Ascending aorta (tissue), 2 donors: ENCODE results near the gene LHPP. TPM values are rescaled to one million over a fixed set of nuclear protein-coding genes. Genes with fewer than 3 reads are reported as not detected.
"Not testable (repeated sequence)": the region's sequence is repeated elsewhere in the genome, so short reads cannot be mapped to it uniquely, and the experiment has no call there.

Source experiments
- DNase-seq, 2 donors: peaks; one replicate each; pipeline ENCODE4 v3.0.0-alpha.2; 2019; ENCODE audit warnings: low spot score in 2 of 2
- H3K27ac ChIP-seq, 2 donors: fragments of 200-600 bp; sonication (generic); one replicate each; pipeline ENCODE4 v1.5.1; 2016 to 2017; ENCODE audit warnings: mild to moderate bottlenecking in 1 of 2
- H3K27me3 ChIP-seq: fragments of 200-600 bp; sonication (generic); one replicate; pipeline ENCODE4 v1.5.1; 2017
- H3K36me3 ChIP-seq, 2 donors: fragments of 200-600 bp; sonication (generic); one replicate each; pipeline ENCODE4 v1.5.1; 2016
- H3K4me1 ChIP-seq, 2 donors: fragments of 200-600 bp; sonication (generic); one replicate each; pipeline ENCODE4 v1.5.1; 2016 to 2017; ENCODE audit warnings: mild to moderate bottlenecking in 1 of 2
- H3K4me3 ChIP-seq, 2 donors: fragments of 200-600 bp; sonication (generic); one replicate each; pipeline ENCODE4 v1.5.1; 2016 to 2017; ENCODE audit warnings: mild to moderate bottlenecking in 1 of 2
- H3K9me3 ChIP-seq, 2 donors: fragments of 200-600 bp; sonication (generic); one replicate each; pipeline ENCODE4 v1.5.1; 2016
- intact Hi-C: fragments of 100-400 bp; cut with DNase I; formaldehyde crosslinking; loops from one replicate; pipeline ENCODE4 v1.15.1; 2023
- total RNA-seq: library from RNA; depleted of rRNA; stranded (reverse); fragments of >200 nt; gene quantifications from one replicate; pipeline ENCODE4 v1.1.0, GENCODE V29; 2016
- TF ChIP-seq, protein P1 (sequence below), 3 experiments: fragments of 200-600 bp in 2 of 3; fragments of 450-650 bp in 1 of 3; sonication (generic) in 2 of 3; IDR thresholded peaks; one replicate each; pipeline ENCODE4 v1.5.1; 2016 to 2019; ENCODE audit warnings: antibody characterized with exemption in 3 of 3, mild to moderate bottlenecking in 1 of 3, moderate library complexity in 1 of 3

The LHPP gene
- total RNA-seq, 1 donor from 2014 or later, result 5.1 TPM

DNA sequence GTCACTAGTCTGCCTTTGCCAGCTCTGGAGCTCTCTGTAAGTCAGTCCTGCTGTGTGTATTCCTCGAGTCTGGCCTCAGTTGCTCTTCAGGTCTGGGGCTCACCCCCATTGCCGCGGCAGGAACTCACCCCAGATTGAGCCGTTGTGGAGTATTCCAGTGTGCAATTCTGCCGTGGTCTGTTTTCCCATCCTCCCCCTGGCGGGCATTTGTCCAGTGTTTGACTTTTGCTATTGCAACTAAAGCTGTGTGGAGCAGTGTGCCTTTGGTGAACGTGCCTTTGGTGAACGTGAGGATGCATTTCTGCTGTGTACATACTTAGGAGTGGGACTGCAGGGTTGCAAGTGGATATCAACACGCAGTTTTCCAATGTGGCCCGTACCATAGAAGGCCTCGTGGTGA is 148.1 kb downstream of the LHPP start:
- H3K27ac ChIP-seq, result no peak overlapping the region

DNA sequence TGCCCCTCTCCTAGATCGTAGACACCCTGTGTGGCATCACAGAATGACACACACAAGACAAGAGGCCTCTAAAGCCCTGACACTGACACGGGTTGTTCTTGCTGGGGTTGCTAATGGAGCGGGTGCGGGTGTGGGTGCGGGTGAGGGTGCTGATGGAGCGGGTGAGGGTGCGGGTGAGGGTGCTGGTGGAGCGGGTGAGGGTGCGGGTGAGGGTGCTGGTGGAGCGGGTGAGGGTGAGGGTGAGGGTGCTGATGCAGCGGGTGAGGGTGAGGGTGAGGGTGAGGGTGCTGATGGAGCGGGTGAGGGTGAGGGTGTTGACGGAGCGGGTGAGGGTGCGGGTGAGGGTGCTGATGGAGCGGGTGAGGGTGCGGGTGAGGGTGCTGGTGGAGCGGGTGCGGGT is 148.6 kb downstream of the LHPP start:
- intact Hi-C loops, H3K4me1 ChIP-seq, H3K27ac ChIP-seq, DNase-seq, H3K9me3 ChIP-seq, H3K36me3 ChIP-seq, H3K4me3 ChIP-seq, H3K27me3 ChIP-seq: not testable (repeated sequence)

More for the DNA sequence above, 148.1 kb downstream of the LHPP start:
- Histone ChIP-seq H3K4me1 (peaks cover 0 to 5% of the 10 kb centered on the region in 2 donors), H3K27me3 (no peaks in the 10 kb centered on the region), H3K4me3 (no peak overlapping the region), H3K9me3 (no peaks in the 10 kb centered on the region), H3K36me3 (no peaks in the 10 kb centered on the region)
- TF ChIP-seq, protein P1, sequence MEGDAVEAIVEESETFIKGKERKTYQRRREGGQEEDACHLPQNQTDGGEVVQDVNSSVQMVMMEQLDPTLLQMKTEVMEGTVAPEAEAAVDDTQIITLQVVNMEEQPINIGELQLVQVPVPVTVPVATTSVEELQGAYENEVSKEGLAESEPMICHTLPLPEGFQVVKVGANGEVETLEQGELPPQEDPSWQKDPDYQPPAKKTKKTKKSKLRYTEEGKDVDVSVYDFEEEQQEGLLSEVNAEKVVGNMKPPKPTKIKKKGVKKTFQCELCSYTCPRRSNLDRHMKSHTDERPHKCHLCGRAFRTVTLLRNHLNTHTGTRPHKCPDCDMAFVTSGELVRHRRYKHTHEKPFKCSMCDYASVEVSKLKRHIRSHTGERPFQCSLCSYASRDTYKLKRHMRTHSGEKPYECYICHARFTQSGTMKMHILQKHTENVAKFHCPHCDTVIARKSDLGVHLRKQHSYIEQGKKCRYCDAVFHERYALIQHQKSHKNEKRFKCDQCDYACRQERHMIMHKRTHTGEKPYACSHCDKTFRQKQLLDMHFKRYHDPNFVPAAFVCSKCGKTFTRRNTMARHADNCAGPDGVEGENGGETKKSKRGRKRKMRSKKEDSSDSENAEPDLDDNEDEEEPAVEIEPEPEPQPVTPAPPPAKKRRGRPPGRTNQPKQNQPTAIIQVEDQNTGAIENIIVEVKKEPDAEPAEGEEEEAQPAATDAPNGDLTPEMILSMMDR (IDR thresholded peaks at IDR 0.05), result no peak
- DNase-seq, result no peak
- intact Hi-C loops, result no loop called here

- intact Hi-C loops, H3K27me3 ChIP-seq, H3K4me1 ChIP-seq, DNase-seq, H3K9me3 ChIP-seq, H3K4me3 ChIP-seq, H3K36me3 ChIP-seq, H3K27ac ChIP-seq: not testable (repeated sequence)
Measured at GRCh38 chr10:124610851-124611250, 149.2 kb downstream of the LHPP start.

- no peaks in the 10 kb centered on the region for H3K27me3 ChIP-seq
- DNase-seq, result no peak
- intact Hi-C loops, result no loop called here
- no peaks in the 10 kb centered on the region for H3K36me3 ChIP-seq
- H3K4me1 ChIP-seq, result peaks cover 0 to 5% of the 10 kb centered on the region in 2 donors
- TF ChIP-seq, protein P1 (IDR thresholded peaks at IDR 0.05), result no peak
- no peak overlapping the region for H3K27ac ChIP-seq
- H3K4me3 ChIP-seq, result no peak overlapping the region
- H3K9me3 ChIP-seq, result no peaks in the 10 kb centered on the region
Measured at GRCh38 chr10:124611738-124612137, 150.1 kb downstream of the LHPP start.

- TF ChIP-seq, protein P1 (IDR thresholded peaks at IDR 0.05), result no peak
- no peak overlapping the region for H3K4me3 ChIP-seq
- H3K36me3 ChIP-seq, result peaks cover 0 to 5% of the 10 kb centered on the region in 2 donors
- DNase-seq, result no peak
- H3K9me3 ChIP-seq, result no peaks in the 10 kb centered on the region
- H3K4me1 ChIP-seq, result peaks cover 0 to 5% of the 10 kb centered on the region in 2 donors
- intact Hi-C loops, result no loop called here
- no peaks in the 10 kb centered on the region for H3K27me3 ChIP-seq
- peak overlapping the region in 1 of 2 donors; percentile 28 for H3K27ac ChIP-seq
Measured at GRCh38 chr10:124612611-124613498, 151.2 kb downstream of the LHPP start.

- TF ChIP-seq, protein P1 (IDR thresholded peaks at IDR 0.05), result no peak
- DNase-seq, result no peak
- Histone ChIP-seq H3K36me3 (peaks cover 0 to 8% of the 10 kb centered on the region in 2 donors), H3K27me3 (no peaks in the 10 kb centered on the region), H3K9me3 (no peaks in the 10 kb centered on the region), H3K27ac (no peak overlapping the region), H3K4me3 (no peak overlapping the region), H3K4me1 (peaks cover 0 to 5% of the 10 kb centered on the region in 2 donors)
- intact Hi-C loops, result no loop called here
Measured at GRCh38 chr10:124614003-124614659, 152.5 kb downstream of the LHPP start.
